ENCODE results near the gene HSPB8.

- TF ChIP-seq CTCF (IDR thresholded peaks at IDR 0.05) (no peak), SMAD4 (CRISPR knock-in tag; IDR thresholded peaks at IDR 0.05) (no peak), ZNF317 (CRISPR knock-in tag; IDR thresholded peaks at IDR 0.05; ENCODE audit: borderline replicate concordance, low read depth) (no peak), ZNF423 (CRISPR knock-in tag; IDR thresholded peaks at IDR 0.05) (no peak), ATF3 (CRISPR knock-in tag; conservative IDR thresholded peaks at IDR 0.05) (no peak), NR3C1 (CRISPR knock-in tag; conservative IDR thresholded peaks at IDR 0.05; ENCODE audit: low read depth) (no peak), ZNF416 (CRISPR knock-in tag; IDR thresholded peaks at IDR 0.05) (no peak), NFE2L1 (CRISPR knock-in tag; IDR thresholded peaks at IDR 0.05) (no peak)
Measured at GRCh38 chr12:119229837-119230236, 51.1 kb downstream of the HSPB8 start.

All from WTC11 (cell line).